ENCODE measurements around the gene AMBRA1.
A peak's percentile ranks its signal among the peaks of the same experiment; 100 is the strongest.

Gene AMBRA1

GRCh38 chr11:46391186-46391577, 202.6 kb downstream of the AMBRA1 start:
- DNase-seq = no peak

DNA sequence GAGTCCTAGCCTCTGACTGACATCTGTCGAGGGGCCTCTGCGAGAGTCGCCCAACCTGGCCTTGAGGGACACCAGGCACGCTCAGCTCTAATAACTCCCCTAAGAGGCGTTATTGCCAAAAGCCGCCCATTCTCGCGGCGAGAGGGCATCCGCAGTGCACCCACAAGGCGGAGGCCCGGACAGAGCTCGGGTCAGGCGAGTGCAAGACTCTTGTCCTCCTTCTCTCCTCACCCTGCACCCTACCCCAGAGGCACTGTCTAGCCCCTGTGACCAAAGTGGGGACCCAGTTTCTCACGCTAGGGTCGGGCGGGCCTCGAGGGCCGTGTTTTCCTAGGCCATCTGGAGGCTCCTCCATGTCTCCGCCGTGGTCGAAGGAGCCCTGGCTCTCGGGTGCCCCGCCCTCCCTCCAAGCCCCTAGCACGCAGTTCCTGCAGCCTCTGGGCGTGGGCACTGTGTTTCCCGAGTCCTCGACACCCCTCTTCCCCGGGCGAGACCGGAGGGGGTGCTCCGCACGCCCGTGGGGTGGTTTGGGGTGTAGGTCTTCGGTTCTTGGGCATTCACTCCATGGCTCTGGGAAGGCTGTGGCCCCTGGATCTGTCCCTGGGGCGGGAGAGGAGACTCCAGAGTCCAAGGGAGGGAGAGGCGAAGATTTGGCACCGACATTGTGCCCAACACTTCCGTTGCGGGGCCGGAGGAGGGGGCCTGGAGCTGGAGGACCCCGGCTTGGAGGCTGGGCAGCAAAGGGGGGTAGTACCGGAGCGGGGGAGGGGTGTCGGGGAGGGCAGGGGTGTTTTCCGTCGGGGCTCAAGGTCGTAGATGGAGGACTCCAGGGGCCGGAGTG, 203.3 kb downstream of the AMBRA1 start:
- no peak for DNase-seq

DNA sequence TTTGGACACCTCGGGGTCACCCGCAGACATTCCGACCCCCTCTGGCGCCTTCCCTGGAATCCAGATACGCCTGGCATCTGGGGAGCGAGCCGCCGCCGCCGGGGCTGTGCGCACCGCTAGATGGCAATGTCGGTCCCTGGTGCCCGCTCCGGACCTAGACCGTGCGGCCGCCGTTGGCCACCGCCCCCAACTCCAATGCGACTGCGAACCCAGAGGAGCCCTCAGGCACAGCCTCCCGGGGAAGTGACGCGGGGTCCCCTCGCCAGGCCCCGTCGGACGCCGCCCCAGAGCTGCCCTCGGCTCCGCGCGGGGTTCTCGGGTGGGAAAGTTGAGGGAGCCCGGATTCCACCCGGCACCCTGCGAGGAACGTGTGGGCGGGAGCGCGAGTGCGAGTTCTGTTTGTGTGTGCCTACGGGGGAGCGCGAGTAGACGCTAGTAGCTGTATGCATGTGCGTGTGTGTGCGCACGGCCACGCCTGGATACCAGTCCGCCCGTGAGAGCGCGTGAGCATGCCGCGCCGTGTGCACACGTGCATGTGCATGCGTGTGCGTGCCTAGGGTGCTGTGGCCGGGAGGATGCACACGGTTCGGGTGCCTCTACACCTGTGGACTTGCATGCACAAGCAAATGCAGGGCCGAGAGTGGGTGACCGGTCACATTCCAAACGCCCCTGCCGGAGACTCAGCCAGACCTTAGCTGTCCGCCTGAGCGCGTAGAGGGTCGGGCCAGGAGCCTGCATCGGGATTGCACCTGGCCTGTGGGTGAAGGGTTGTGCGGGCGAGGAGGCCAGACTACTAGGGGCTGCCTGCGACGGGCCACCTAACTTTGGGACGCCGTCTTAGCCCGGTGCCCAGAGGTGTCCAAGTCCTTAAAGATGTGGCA, 204.1 kb downstream of the AMBRA1 start:
- peak; percentile 11 for DNase-seq

GRCh38 chr11:46388619-46389449, 205.0 kb downstream of the AMBRA1 start:
- no peak for DNase-seq

DNA sequence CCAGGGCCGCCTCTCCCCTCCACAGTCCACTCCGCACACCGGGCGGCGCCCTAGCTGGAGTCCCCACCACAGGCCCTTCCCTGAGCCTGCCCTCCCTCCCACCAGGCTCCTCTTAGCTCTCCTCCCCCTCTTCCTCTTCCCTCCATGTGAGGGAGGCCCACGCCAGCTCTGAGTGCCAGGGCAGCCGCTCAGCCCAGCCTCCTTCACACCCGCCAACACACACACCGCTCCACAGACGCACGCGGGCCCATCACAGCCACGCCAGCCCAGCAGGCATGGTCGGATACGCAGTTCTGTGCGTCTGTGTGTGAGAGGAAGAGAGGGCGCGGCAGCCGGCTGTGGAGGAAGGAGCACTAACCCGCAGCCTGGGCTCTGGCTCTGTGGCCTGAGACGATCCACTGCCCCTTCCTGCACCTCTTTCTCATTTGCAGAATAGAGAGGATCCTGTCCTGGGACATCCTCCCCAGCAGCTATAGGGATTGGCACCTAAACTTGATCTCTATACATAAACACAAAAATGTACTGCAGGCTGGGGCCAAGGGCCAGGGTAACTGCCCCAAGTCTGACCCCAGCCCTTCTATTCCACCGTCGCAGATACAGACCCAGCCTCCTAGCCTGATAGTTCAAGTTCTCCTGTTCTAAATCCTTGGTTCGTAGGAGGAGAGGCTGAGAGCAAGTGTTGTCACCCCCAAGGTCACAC, 205.8 kb downstream of the AMBRA1 start:
- no peak for DNase-seq

GRCh38 chr11:46387456-46387855, 206.4 kb downstream of the AMBRA1 start:
- DNase-seq = no peak

DNA sequence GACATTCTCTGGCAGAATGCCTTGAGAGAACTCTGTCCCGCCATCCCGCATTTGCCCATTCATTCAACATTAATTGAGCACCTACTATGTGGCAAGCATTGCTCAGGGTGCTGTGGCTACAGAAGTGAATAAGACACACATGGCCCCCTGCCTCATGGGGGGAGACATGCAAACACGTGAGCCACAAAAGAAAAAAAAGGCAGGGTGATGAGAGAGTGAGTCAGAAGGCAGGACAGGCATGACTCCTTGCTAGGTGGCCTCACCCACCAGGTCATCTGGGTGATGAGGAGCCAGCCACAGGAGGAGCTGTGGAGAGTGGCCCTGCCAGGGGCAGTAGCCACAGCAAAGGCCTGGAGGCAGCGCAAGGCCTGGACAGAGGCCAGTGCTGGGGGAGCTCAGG, 207.1 kb downstream of the AMBRA1 start:
- no peak for DNase-seq

DNA sequence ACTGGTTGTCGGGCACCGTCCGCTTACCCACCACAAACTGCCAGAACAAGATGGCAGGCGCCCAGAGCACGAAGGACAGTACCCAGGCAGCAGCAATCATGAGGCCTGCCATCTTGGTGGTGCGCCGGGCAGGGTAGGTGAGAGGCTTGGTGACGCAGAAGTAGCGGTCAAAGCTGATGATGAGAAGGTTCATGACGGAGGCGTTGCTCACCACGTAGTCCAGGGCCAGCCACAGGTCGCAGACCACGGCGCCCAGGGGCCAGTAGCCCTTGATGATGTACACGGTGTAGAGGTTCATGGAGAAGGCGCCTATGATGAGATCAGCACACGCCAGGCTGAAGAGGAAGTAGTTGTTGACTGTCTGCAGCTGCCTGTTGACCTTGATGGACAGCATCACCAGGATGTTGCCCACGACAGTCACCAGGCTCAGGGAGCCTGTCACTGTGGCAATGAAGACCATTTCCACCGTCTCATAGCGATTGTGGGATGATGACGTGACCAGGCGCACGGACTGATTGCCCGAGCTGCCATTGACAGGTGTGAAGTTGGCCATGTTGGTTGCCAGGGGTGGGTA, 207.7 kb downstream of the AMBRA1 start:
- DNase-seq = no peak

DNA sequence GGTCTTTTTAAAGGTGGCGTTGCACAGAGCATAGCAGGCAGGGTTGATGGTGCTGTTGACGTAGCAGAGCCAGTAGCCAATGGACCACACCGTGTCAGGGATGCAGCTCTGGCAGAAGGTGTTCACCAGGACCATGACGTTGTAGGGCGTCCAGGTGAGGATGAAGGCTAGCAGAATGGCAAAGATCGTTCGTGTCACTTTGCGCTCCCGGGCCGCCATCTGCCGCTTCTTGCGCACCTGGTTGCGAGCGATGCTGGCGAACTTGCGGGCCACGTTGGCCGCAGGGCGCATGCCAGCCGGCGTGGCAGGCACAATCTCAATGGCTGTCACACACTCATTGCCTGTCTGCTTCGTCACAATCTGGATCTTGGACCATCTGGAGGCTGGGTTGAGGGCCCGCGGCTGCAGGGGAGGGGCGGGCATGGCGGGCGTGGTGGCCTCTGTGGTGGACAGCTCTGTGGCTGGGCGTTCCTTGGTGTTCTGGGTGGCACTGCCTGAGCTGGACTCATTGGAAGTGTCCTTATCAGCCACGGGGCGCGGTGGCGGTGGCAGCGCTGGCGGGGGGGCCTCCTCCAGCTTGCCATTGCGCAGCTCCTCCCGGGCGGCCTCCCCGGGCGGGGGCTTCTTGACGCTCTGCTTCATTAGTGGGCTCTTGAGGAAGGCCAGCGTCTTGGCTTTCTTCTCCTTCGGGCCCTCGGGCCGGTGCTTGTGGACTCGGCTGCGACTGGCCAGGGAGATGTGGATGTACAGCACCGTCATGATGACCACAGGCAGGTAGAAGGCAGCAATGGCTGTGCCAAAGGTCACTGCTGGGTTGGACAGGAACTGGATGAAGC, 208.4 kb downstream of the AMBRA1 start:
- DNase-seq = no peak

DNA sequence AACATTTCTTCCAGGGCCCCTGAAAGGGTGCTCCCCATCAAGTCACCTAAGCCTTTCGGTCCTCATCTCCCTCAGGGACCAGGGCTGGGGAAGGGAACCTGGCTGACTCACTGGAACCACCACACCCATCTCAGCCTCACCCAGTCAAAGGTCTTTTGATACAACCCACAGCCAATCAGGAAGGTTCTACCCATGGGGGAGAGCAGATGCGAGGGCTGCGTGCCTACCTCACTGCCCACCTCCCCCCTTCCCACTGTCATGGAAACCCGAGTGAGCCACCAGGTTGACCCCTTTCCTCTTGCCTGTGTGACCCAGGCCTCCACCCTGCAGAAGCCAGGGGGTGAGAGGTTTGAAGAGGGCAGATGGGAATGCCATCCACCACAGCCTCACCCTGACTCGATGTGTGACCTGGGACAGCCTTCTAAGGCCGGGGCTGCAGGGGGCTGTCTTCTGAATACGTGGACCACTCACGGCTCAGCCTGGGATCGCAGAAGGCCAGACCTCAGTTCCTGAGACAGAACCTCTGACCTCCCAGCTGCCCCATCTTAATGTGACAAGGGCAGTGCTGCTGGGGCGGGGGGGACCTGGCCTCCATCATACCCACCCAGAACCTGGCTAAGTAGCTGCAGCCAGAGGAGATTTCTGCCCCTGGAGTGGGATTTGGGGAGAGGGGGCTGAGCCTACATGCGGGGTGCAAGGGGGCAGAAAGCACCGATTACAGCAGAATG, 209.7 kb downstream of the AMBRA1 start:
- no peak for DNase-seq

GRCh38 chr11:46383404-46383758, 210.4 kb downstream of the AMBRA1 start:
- DNase-seq = no peak

- DNase-seq = peak; percentile 9
Measured at GRCh38 chr11:46382646-46383403, 211.0 kb downstream of the AMBRA1 start.

DNA sequence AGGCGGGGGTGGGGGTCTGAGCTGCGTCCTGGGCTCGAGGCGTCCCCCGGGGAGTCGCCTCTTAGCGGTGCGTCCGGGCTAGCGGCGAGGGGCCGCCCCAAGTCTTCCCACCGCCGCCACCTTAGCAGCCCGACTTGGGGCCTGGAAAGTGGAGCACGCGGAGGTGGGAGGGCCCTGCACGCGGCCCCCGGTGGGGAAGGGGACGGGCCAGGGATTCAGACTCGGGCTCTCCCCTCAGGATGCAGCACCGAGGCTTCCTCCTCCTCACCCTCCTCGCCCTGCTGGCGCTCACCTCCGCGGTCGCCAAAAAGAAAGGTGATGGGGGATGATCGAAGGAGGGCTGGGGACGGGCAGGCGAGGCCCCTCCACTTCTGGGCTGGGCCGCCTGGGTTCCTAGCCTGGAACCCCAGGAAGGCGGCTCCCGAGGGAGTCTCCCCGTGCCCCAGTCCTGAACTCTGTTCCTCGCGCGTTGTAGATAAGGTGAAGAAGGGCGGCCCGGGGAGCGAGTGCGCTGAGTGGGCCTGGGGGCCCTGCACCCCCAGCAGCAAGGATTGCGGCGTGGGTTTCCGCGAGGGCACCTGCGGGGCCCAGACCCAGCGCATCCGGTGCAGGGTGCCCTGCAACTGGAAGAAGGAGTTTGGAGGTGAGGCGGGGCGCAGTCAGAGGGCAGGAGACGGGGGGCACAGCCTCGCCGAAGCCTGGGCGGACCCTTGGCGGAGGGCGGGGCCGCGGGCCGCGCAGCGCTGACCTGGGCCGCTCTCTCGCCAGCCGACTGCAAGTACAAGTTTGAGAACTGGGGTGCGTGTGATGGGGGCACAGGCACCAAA, 211.8 kb downstream of the AMBRA1 start:
- no peak for DNase-seq

- no peak for DNase-seq
Measured at GRCh38 chr11:46381048-46381818, 212.6 kb downstream of the AMBRA1 start, which contains the start of gene MDK. Gene MDK (plus strand): TSS chr11:46381669. CDS start chr11:46382058, 389 bp downstream.

DNA sequence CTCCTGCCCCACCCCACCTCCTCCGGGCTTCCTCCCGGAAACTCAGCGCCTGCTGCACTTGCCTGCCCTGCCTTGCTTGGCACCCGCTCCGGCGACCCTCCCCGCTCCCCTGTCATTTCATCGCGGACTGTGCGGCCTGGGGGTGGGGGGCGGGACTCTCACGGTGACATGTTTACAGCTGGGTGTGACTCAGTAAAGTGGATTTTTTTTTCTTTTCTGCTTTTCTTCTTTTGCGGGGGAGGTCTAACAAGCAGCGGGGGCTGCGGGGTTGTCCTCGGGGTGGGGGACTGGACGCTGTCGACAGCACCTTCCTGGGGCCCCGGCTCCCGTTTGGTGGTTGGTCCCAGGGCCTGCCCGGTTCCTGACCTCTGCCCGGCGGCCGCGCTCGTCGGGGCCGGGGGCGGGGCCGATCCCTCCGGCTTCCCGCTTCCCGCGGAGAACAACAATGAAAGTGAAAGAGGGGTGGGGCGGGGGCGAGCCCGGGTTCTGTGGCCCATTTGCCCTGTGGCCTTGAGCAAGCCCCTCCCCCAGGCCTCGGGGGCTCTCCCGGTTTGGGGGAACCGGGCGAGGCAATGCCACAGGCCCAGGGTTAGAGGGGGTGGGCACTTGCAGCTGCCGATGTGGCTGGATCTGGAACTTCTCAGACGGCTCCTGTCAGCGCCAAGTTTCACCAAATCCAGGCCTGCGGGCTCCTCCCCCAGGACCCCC, 213.3 kb downstream of the AMBRA1 start:
- DNase-seq = no peak

DNA sequence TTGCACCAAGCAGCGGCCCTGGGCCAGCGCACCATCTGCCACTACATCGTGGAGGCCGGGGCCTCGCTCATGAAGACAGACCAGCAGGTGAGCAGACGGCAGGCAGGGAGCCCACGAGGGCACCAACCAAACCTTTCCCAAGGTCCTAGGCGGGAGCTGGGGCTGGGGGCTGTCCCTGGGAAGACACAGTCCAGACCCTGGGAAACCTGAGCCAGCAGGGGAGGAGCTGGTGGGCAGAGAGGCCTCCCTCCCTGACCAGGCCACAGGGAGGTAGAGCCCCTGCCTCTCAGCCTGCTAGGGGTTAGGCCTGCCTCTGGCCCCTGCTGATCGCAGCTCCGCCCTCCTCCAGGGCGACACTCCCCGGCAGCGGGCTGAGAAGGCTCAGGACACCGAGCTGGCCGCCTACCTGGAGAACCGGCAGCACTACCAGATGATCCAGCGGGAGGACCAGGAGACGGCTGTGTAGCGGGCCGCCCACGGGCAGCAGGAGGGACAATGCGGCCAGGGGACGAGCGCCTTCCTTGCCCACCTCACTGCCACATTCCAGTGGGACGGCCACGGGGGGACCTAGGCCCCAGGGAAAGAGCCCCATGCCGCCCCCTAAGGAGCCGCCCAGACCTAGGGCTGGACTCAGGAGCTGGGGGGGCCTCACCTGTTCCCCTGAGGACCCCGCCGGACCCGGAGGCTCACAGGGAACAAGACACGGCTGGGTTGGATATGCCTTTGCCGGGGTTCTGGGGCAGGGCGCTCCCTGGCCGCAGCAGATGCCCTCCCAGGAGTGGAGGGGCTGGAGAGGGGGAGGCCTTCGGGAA, 214.1 kb downstream of the AMBRA1 start:
- DNase-seq = peak; percentile 28
